GM12875 (cell line): Measurements from ENCODE around the gene NOVA2.

Experiments
- H3K4me3 ChIP-seq: one replicate; pipeline ENCODE4 v1.5.1; 2011; ENCODE audit warnings: low read depth, low read length, control low read depth
- CTCF ChIP-seq: IDR thresholded peaks from 2 replicates; pipeline ENCODE4 v1.5.1; 2011; ENCODE audit warnings: low read depth, mild to moderate bottlenecking, control low read depth, inconsistent platforms, low read length, moderate library complexity, borderline replicate concordance; ENCODE audit not compliant: insufficient read depth

The NOVA2 gene

GRCh38 chr19:45990113-45990728 is 16.6 kb upstream of the NOVA2 start:
- TF ChIP-seq CTCF: no peak
- no peak overlapping the region for H3K4me3 ChIP-seq

- TF ChIP-seq CTCF: no peak
- no peak overlapping the region for H3K4me3 ChIP-seq
These were observed 11.7 kb upstream of the NOVA2 start for GRCh38 chr19:45985321-45985720.

GRCh38 chr19:45981350-45981749 is 7.7 kb upstream of the NOVA2 start:
- no peak overlapping the region for H3K4me3 ChIP-seq
- TF ChIP-seq CTCF: no peak

- no peak for TF ChIP-seq CTCF
These were observed 4.5 kb upstream of the NOVA2 start for GRCh38 chr19:45978156-45978555.

GRCh38 chr19:45976178-45976577 is 2.5 kb upstream of the NOVA2 start:
- no peak overlapping the region for H3K4me3 ChIP-seq
- TF ChIP-seq CTCF: no peak

More at GRCh38 chr19:45978156-45978555, 4.5 kb upstream of the NOVA2 start:
- no peak overlapping the region for H3K4me3 ChIP-seq

GRCh38 chr19:45975306-45976070 is 1.8 kb upstream of the NOVA2 start:
- no peak for TF ChIP-seq CTCF
- no peak overlapping the region for H3K4me3 ChIP-seq
